ENCODE data around the gene CYB5B. TPM values are rescaled to one million over a fixed set of nuclear protein-coding genes. Genes with fewer than 3 reads are reported as not detected.

CYB5B gene
- polyA plus RNA-seq, 1 donor (not counting 4 experiments of a cell fraction or from before 2014, with no cell fraction given) = 287 TPM

DNA sequence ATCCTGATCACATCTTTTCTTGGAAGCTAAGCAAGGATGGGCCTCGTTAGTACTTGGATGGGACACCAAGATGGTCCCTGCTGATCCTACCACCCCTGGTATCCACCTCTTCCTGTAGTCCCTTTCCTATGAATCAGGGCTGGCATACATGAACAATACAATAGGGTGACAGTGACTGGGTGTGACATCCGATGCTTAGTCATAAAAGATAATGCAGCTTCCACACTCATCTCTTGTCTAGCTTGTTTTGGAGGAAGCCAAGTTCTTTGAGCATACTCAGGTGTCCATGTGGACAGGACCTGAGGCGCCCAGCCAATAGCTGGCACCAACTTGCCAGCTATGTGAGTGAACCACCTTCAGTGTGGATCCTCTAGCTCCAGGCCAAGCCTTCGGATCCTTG, 78.8 kb downstream of the CYB5B start:
- dilution Hi-C loops (cut with MboI; ENCODE audit: extremely low pct_ligation_motif_present, low sequenced_read_pairs) = no loop called here
- no peaks in the 10 kb centered on the region for H4K20me1 ChIP-seq (ENCODE audit: control insufficient read depth, extremely low read depth, insufficient read depth, low read length)
- H3K79me2 ChIP-seq (ENCODE audit: control insufficient read depth, insufficient read depth, low read length) = no peaks in the 10 kb centered on the region
- H3K4me1 ChIP-seq (ENCODE audit: control insufficient read depth, extremely low read depth, insufficient read depth, low read length) = peaks cover under 1% of the 10 kb centered on the region
- no peak for FAIRE-seq
- no peak overlapping the region for H2AFZ ChIP-seq (ENCODE audit: control insufficient read depth, low read length)
- no peak overlapping the region for H3K27ac ChIP-seq (ENCODE audit: control insufficient read depth, insufficient read depth, low read length)
- no peaks in the 10 kb centered on the region for H3K9me1 ChIP-seq (ENCODE audit: control insufficient read depth, extremely low read depth, insufficient read depth, low read length)
- H3K9ac ChIP-seq (ENCODE audit: control insufficient read depth, extremely low read depth, insufficient read depth, low read length) = no peak overlapping the region
- no peaks in the 10 kb centered on the region for H3K36me3 ChIP-seq (ENCODE audit: control insufficient read depth in 2 of 2, extremely low read depth in 1 of 2, insufficient read depth in 2 of 2, low read length in 2 of 2)
- DNase-seq (ENCODE audit: low read depth, low spot score) = no peak
- no peak overlapping the region for H3K4me2 ChIP-seq (ENCODE audit: control insufficient read depth, extremely low read depth, insufficient read depth, low read depth, low read length)
- H3K27me3 ChIP-seq (ENCODE audit: control insufficient read depth, extremely low read depth, insufficient read depth, low read length) = no peaks in the 10 kb centered on the region
- no peak for TF ChIP-seq EZH2 (IDR thresholded peaks at IDR 0.05; ENCODE audit: low read length)
- TF ChIP-seq, protein P1, sequence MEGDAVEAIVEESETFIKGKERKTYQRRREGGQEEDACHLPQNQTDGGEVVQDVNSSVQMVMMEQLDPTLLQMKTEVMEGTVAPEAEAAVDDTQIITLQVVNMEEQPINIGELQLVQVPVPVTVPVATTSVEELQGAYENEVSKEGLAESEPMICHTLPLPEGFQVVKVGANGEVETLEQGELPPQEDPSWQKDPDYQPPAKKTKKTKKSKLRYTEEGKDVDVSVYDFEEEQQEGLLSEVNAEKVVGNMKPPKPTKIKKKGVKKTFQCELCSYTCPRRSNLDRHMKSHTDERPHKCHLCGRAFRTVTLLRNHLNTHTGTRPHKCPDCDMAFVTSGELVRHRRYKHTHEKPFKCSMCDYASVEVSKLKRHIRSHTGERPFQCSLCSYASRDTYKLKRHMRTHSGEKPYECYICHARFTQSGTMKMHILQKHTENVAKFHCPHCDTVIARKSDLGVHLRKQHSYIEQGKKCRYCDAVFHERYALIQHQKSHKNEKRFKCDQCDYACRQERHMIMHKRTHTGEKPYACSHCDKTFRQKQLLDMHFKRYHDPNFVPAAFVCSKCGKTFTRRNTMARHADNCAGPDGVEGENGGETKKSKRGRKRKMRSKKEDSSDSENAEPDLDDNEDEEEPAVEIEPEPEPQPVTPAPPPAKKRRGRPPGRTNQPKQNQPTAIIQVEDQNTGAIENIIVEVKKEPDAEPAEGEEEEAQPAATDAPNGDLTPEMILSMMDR (optimal IDR thresholded peaks at IDR 0.05 in 1 of 3, IDR thresholded peaks at IDR 0.05 in 1 of 3, conservative IDR thresholded peaks at IDR 0.05 in 1 of 3; ENCODE audit: extremely low read depth in 1 of 3, insufficient read depth in 2 of 3, low read length in 3 of 3) = no peak
- H3K9me3 ChIP-seq (ENCODE audit: control insufficient read depth, low read depth, low read length) = no peaks in the 10 kb centered on the region
- no peak overlapping the region for H3K4me3 ChIP-seq (ENCODE audit: control insufficient read depth in 2 of 3, extremely low read depth in 1 of 3, insufficient read depth in 2 of 3, low read depth in 1 of 3, low read length in 3 of 3)

GRCh38 chr16:69508033-69508755, 83.8 kb downstream of the CYB5B start:
- Histone ChIP-seq H3K79me2 (ENCODE audit: control insufficient read depth, insufficient read depth, low read length) (no peaks in the 10 kb centered on the region), H3K36me3 (ENCODE audit: control insufficient read depth in 2 of 2, extremely low read depth in 1 of 2, insufficient read depth in 2 of 2, low read length in 2 of 2) (no peaks in the 10 kb centered on the region), H2AFZ (ENCODE audit: control insufficient read depth, low read length) (peak overlapping the region; percentile 2), H3K9me1 (ENCODE audit: control insufficient read depth, extremely low read depth, insufficient read depth, low read length) (no peaks in the 10 kb centered on the region), H3K27me3 (ENCODE audit: control insufficient read depth, extremely low read depth, insufficient read depth, low read length) (no peaks in the 10 kb centered on the region), H3K4me1 (ENCODE audit: control insufficient read depth, extremely low read depth, insufficient read depth, low read length) (peaks cover 9% of the 10 kb centered on the region), H3K27ac (ENCODE audit: control insufficient read depth, insufficient read depth, low read length) (no peak overlapping the region), H3K4me3 (ENCODE audit: control insufficient read depth in 2 of 3, extremely low read depth in 1 of 3, insufficient read depth in 2 of 3, low read depth in 1 of 3, low read length in 3 of 3) (no peak overlapping the region), H3K4me2 (ENCODE audit: control insufficient read depth, extremely low read depth, insufficient read depth, low read depth, low read length) (no peak overlapping the region), H3K9ac (ENCODE audit: control insufficient read depth, extremely low read depth, insufficient read depth, low read length) (no peak overlapping the region), H3K9me3 (ENCODE audit: control insufficient read depth, low read depth, low read length) (no peaks in the 10 kb centered on the region), H4K20me1 (ENCODE audit: control insufficient read depth, extremely low read depth, insufficient read depth, low read length) (no peaks in the 10 kb centered on the region)
- FAIRE-seq (no peak), DNase-seq (ENCODE audit: low read depth, low spot score) (no peak)
- TF ChIP-seq, protein P1 (optimal IDR thresholded peaks at IDR 0.05 in 1 of 3, IDR thresholded peaks at IDR 0.05 in 1 of 3, conservative IDR thresholded peaks at IDR 0.05 in 1 of 3; ENCODE audit: extremely low read depth in 1 of 3, insufficient read depth in 2 of 3, low read length in 3 of 3) = no peak
- TF ChIP-seq EZH2 (IDR thresholded peaks at IDR 0.05; ENCODE audit: low read length) = no peak
- dilution Hi-C loops (cut with MboI; ENCODE audit: extremely low pct_ligation_motif_present, low sequenced_read_pairs) = no loop called here
